KBM-7 (cell line): ENCODE measurements around the gene CAMTA1.
"Not testable (repeated sequence)": the region's sequence is repeated elsewhere in the genome, so short reads cannot be mapped to it uniquely, and the experiment has no call there.

Experiments used
- DNase-seq: peaks from one replicate; pipeline ENCODE4 v3.0.0-alpha.2; 2015
- in situ Hi-C: fragments of 300-500 bp; cut with MboI; formaldehyde crosslinking; loops from 2 replicates; pipeline ENCODE4 v1.14.3; 2020; ENCODE audit warnings: low sequenced_read_pairs, low pct_unique_long_range_greater_than_20kb, mixed read lengths

Gene CAMTA1

DNA sequence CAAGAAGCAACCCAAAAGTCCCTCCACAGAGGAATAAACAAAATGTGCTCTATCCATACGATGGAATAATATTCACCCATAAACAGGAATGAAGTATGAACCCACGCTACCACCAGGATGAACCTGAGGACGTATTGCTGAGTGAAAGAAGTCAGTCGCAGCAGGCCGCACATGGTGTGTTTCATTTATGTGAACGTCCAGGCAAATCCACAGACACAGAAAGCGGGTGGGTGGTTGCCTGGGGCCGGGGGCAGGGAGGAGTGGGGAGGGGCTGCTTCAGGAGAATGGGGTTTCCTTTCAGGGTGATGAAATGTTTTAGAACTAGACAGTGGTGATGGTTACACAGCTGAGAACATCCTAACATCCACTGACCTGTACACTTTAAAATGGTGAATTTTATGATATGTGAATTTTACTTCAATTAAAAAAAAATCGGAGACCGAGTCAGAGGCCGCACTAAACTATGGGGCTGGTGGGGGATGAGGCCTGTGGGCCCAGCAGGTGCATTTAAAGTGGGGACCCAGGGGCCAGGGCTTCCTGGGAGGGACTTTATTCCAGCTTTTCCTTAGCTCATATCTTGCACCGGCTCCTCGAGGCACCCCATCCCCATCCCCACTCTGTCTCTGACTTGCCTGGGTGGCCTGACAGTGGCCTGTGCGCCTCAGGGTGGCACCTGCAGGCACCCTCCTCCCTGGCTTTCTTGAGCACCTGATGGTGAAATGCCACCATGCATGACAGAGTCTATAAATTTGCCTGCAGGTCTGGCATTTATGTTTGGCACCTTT is 593.3 kb downstream of the CAMTA1 start:
- DNase-seq: no peak
- in situ Hi-C loops: no loop called here

DNA sequence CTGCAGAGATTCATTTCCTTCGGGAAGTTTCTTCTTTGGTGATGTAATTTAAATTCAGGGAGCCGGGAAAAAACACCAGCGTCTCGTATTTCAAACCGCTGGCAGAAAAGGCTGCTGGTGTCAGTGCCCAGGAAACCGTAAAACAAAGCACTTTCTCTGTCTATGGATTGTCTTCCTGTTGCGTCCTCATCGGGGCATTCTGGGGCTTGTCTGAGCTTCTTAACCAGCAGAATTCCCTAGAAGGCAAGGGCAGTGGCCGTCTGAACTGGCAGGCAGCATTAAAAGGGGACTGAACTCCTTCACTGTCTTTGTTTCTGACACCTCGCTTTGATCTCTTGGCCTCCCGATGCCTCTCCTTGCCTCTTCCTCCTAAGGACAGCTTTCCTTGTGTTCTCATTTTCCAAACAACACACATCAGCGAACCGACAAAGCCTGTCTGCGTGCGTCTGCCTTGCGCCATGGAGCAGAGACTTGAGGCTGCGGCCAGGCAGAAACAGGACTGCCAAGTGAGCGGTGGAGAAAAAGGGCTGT is 594.3 kb downstream of the CAMTA1 start:
- no peak for DNase-seq
- in situ Hi-C loops: no loop called here

- DNase-seq, in situ Hi-C loops: not testable (repeated sequence)
Measured at GRCh38 chr1:7380068-7380467, 594.8 kb downstream of the CAMTA1 start.

DNA sequence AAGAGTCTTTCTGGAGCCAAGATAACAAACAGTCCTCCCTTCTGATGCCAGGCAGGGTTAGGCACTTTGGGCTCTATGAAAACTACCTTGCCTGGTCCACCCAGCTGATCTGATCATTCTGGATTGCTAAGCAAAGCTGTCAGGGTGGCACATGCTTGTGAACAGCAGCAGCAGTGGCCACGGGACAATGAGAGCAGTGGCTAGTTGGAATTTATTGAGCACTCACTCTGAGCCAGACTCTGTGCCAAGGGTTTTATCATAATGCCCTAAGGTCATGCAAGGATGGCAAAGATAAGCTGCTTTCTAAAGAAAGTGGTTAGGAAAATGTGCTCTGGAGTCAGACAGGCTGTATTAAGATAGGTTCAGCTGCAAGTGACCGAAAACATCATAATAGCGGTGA is 595.5 kb downstream of the CAMTA1 start:
- in situ Hi-C loops: no loop called here
- DNase-seq: no peak

DNA sequence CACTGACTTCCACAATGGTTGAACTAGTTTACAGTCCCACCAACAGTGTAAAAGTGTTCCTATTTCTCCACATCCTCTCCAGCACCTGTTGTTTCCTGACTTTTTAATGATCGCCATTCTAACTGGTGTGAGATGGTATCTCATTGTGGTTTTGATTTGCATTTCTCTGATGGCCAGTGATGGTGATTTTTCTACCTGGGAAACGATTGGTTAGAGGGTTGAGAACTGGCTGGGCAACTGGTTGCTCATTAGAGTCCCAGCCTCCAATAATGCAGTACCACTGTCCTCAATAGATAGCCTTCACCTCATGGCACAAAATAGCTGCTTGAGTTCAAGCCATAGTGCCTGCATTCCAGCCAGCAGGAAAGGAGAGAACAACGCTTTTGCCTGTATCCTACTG is 596.5 kb downstream of the CAMTA1 start:
- in situ Hi-C loops, DNase-seq: not testable (repeated sequence)

GRCh38 chr1:7382971-7383370 is 597.7 kb downstream of the CAMTA1 start:
- no peak for DNase-seq
- in situ Hi-C loops: no loop called here

GRCh38 chr1:7383671-7384520 is 598.6 kb downstream of the CAMTA1 start:
- DNase-seq: no peak
- in situ Hi-C loops: no loop called here

DNA sequence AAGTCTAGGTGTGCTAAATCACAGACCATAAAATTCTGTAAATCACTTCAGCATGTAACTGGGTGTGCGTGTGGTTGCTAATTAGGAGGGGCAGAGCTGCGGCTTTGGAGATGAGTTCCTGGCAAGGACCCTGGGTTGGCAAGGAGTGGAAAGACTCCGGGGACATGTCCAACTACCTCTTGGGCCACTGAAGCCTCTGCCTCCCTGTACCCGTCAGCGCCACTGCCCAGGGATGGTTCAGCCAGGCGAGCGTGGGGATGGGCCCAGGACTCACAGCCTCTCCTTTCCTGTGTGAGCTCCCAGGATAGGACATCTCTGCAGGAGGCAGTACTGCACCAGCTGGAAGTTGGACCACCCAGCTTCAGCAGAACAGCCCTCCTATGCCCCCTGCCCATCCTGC is 599.4 kb downstream of the CAMTA1 start:
- DNase-seq: no peak
- in situ Hi-C loops: no loop called here

GRCh38 chr1:7385471-7386225 is 600.4 kb downstream of the CAMTA1 start:
- no peak for DNase-seq
- in situ Hi-C loops: no loop called here

DNA sequence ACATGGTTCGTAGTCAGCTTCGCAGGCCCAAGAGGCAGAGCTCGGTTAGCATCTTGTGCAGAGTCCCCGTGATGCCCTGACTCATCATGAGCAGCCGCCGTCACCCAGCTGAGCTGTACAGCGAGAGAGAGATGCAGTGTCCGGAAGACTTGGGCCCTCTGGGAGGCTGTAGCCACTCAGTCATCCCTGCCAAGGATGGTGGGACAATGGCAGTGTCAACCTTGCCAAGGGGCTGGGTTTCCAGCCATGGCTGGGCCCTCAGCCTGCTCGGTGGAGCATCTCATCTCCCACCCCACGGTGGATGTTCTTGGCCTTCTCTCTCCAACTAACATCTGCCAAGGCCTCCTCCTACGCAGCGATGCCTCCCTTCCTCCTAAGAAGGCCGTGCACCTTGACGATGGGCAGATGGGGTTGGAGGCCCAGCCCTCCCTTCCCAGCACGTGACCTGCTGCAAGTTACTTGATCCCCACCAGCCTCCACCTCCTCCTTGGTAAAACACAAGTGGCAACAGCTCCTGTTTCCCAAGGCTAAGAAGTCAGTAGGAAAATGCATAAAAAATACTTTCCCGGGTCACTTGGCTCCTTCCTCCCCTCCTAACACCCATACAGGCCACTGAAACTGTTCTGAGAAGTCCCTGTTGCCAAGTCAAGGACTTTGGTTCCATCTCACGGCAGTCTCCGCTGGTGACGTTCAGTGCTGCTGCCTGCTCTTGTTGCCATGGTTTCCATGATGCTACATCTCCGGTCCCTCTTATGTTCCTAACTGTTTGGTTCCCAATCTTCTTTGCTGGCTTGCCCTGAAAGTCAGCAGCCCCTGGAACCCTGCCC is 601.2 kb downstream of the CAMTA1 start:
- DNase-seq: no peak
- in situ Hi-C loops: no loop called here

GRCh38 chr1:7387053-7387927 is 602.0 kb downstream of the CAMTA1 start:
- in situ Hi-C loops: no loop called here
- DNase-seq: no peak

DNA sequence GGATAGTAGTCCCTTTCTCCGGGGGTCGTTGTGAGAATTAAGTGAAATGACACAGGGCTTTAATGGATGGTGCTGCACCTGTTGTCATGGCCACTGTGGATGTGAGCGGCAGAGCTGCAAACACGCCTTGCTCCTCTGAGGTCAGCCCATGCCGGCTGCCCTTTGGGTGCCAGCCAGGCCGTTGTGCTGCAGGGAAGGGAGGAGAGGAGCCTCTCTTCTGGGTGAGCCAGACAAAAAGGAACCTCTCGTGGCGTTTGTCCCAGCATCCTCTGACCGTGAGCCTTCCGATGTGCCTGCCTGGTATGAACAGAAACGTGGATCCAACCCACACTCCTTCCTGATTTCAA is 602.9 kb downstream of the CAMTA1 start:
- in situ Hi-C loops: no loop called here
- no peak for DNase-seq

DNA sequence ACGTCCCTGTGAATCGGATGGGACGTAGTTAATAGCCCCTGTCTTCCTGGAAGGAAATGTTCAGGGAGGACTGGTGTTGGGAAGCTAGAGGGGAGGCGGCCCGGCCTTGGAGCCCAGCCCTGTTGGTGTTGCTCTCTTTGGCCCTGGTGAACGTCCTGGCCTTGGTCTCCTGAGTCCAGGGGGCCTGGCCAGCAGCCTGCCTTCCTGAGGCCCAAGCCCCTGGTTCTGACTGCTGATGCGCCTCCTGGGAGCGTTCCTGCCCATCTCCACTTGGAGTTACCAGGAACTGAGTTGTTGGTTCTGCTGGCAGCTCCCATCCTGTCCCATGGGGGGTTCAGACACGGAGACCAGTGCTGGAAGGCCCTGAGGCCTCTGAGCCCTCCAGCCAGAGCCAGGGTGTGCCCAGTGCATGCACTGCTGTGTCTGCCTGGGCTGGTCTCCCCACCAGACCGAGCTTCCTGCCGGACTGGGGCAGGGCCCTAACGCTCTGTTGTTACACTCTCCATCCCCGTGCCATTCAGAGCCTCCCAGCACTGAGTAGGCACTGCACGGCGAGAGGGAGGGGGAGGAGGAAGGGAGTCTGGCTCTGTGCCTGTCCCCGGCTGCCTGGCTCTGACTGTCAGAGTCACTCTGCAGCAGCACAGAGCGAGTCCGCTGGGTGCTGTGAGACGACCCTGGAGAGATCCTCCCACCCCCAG is 603.4 kb downstream of the CAMTA1 start:
- no peak for DNase-seq
- in situ Hi-C loops: no loop called here

GRCh38 chr1:7389201-7389905 is 604.1 kb downstream of the CAMTA1 start:
- in situ Hi-C loops: no loop called here
- DNase-seq: no peak

- DNase-seq: no peak
- in situ Hi-C loops: no loop called here
Measured at GRCh38 chr1:7389906-7390603, 604.8 kb downstream of the CAMTA1 start.

DNA sequence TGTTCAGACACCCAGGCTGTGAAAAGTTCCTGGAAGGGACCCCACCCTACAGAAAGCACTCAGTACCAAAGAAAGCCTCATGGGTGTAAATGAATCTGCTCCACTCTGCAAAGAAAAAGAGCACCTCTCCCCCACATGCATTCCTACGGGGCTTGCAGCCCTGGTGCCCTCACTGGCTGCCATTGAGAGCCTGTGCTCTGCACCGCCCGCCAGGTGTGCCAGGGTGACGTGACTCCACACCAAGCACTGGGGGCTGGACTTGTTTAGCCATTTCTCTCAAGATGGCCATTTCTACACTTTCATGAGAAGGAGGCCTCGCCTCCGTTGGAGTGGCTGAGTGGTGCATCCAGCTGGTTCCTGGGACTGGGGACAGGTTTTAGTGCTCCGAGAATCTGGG is 605.3 kb downstream of the CAMTA1 start:
- in situ Hi-C loops: no loop called here
- no peak for DNase-seq
